ENCODE measurements around the gene SLC12A2. TPM values are rescaled to one million over a fixed set of nuclear protein-coding genes. Genes with fewer than 3 reads are reported as not detected.

The SLC12A2 gene
- polyA plus RNA-seq, 1 donor from 2014 or later: 28.6 TPM

GRCh38 chr5:128109138-128109537 is 25.6 kb downstream of the SLC12A2 start:
- H3K27me3 ChIP-seq (ENCODE audit: insufficient read depth, low read depth, low read length): no peaks in the 10 kb centered on the region
- TF ChIP-seq EP300 (conservative IDR thresholded peaks at IDR 0.05; ENCODE audit: poor library complexity, severe bottlenecking) (no peak), MXI1 (conservative IDR thresholded peaks at IDR 0.05; ENCODE audit: poor library complexity, severe bottlenecking) (no peak), CTCF (IDR thresholded peaks at IDR 0.05; ENCODE audit: poor library complexity, severe bottlenecking) (no peak), TAF1 (IDR thresholded peaks at IDR 0.05; ENCODE audit: low read depth) (no peak), RAD21 (conservative IDR thresholded peaks at IDR 0.05) (no peak), REST (IDR thresholded peaks at IDR 0.05; ENCODE audit: borderline replicate concordance) (no peak)
- no peak overlapping the region for H3K4me2 ChIP-seq (ENCODE audit: low read length)
- no peak overlapping the region for H3K9ac ChIP-seq (ENCODE audit: low read length)
- H4K20me1 ChIP-seq (ENCODE audit: insufficient read depth): no peaks in the 10 kb centered on the region
- H3F3A ChIP-seq (ENCODE audit: insufficient read depth, low read length, poor library complexity, severe bottlenecking): no peaks in the 10 kb centered on the region
- no peak overlapping the region for H3K4me3 ChIP-seq (ENCODE audit: low read length)
- no peaks in the 10 kb centered on the region for H3K36me3 ChIP-seq (ENCODE audit: insufficient read depth, low read length)
- H3K27ac ChIP-seq (ENCODE audit: low read length): no peak overlapping the region
- no peak overlapping the region for H2AFZ ChIP-seq (ENCODE audit: low read depth, low read length)
- no peaks in the 10 kb centered on the region for H3K79me2 ChIP-seq (replicated peaks; ENCODE audit: insufficient read depth, low read length)
- H3K9me3 ChIP-seq (ENCODE audit: low read length): no peaks in the 10 kb centered on the region
- H3K9me2 ChIP-seq (ENCODE audit: insufficient read depth, low read length): no peaks in the 10 kb centered on the region

GRCh38 chr5:128109766-128110165 is 26.2 kb downstream of the SLC12A2 start:
- Histone ChIP-seq H3K9me2 (ENCODE audit: insufficient read depth, low read length) (no peaks in the 10 kb centered on the region), H3K36me3 (ENCODE audit: insufficient read depth, low read length) (no peaks in the 10 kb centered on the region), H4K20me1 (ENCODE audit: insufficient read depth) (no peaks in the 10 kb centered on the region), H3K4me2 (ENCODE audit: low read length) (no peak overlapping the region), H3K9ac (ENCODE audit: low read length) (no peak overlapping the region), H3F3A (ENCODE audit: insufficient read depth, low read length, poor library complexity, severe bottlenecking) (no peaks in the 10 kb centered on the region), H3K27ac (ENCODE audit: low read length) (no peak overlapping the region), H2AFZ (ENCODE audit: low read depth, low read length) (no peak overlapping the region), H3K79me2 (replicated peaks; ENCODE audit: insufficient read depth, low read length) (no peaks in the 10 kb centered on the region), H3K27me3 (ENCODE audit: insufficient read depth, low read depth, low read length) (no peaks in the 10 kb centered on the region), H3K9me3 (ENCODE audit: low read length) (no peaks in the 10 kb centered on the region), H3K4me3 (ENCODE audit: low read length) (no peak overlapping the region)
- no peak for TF ChIP-seq CTCF (IDR thresholded peaks at IDR 0.05; ENCODE audit: poor library complexity, severe bottlenecking)
- TF ChIP-seq SMC3 (conservative IDR thresholded peaks at IDR 0.05; ENCODE audit: poor library complexity): no peak
- TF ChIP-seq MXI1 (conservative IDR thresholded peaks at IDR 0.05; ENCODE audit: poor library complexity, severe bottlenecking): no peak
- TF ChIP-seq EZH2 (IDR thresholded peaks at IDR 0.05; ENCODE audit: borderline replicate concordance, insufficient read depth, low read length, poor library complexity, severe bottlenecking): no peak
- no peak for TF ChIP-seq RAD21 (conservative IDR thresholded peaks at IDR 0.05)
- no peak for TF ChIP-seq TAF1 (IDR thresholded peaks at IDR 0.05; ENCODE audit: low read depth)
- no peak for TF ChIP-seq EP300 (conservative IDR thresholded peaks at IDR 0.05; ENCODE audit: poor library complexity, severe bottlenecking)
- no peak for TF ChIP-seq REST (IDR thresholded peaks at IDR 0.05; ENCODE audit: borderline replicate concordance)
- TF ChIP-seq POLR2AphosphoS5 (IDR thresholded peaks at IDR 0.05): no peak

Data from neural cell (in vitro differentiated cells).